PFSK-1 (cell line): ENCODE measurements around the gene AUTS2.

ENCODE experiments used
- FOXP2 ChIP-seq: optimal IDR thresholded peaks from 2 replicates; pipeline ENCODE3; 2011; ENCODE audit warnings: borderline replicate concordance, control low read depth, inconsistent platforms; ENCODE audit not compliant: insufficient read depth; ENCODE audit errors: extremely low read length, extremely low read depth
- POLR2AphosphoS5 ChIP-seq: IDR thresholded peaks from 2 replicates; pipeline ENCODE4 v1.6.1; 2012; ENCODE audit warnings: low read depth, mild to moderate bottlenecking, control low read depth, low read length, moderate library complexity
- REST ChIP-seq, 2 experiments: IDR thresholded peaks; 2 replicates each; pipeline versions ENCODE4 v1.6.1 to v1.8.0; 2011 to 2012; ENCODE audit warnings: low read depth in 2 of 2, low read length in 2 of 2, control low read depth in 1 of 2, inconsistent platforms in 1 of 2, mild to moderate bottlenecking in 1 of 2, moderate library complexity in 1 of 2; ENCODE audit not compliant: insufficient read depth in 1 of 2
- SIN3A ChIP-seq: IDR thresholded peaks from 2 replicates; pipeline ENCODE4 v1.6.1; 2012; ENCODE audit warnings: mild to moderate bottlenecking, low read length, moderate library complexity, borderline replicate concordance; ENCODE audit not compliant: insufficient read depth
- TAF1 ChIP-seq: IDR thresholded peaks from 2 replicates; pipeline ENCODE4 v1.6.1; 2012; ENCODE audit warnings: low read length, control low read depth, borderline replicate concordance; ENCODE audit not compliant: insufficient read depth

AUTS2 gene

GRCh38 chr7:69754476-69754875 lies 156.2 kb downstream of the AUTS2 start:
- TF ChIP-seq TAF1, result no peak
- TF ChIP-seq POLR2AphosphoS5, result no peak

- TF ChIP-seq REST (IDR thresholded peaks at IDR 0.05; ENCODE audit: insufficient read depth in 1 of 2, low read depth in 2 of 2, low read length in 2 of 2) (no peak), TAF1 (no peak), SIN3A (no peak), FOXP2 (no peak), POLR2AphosphoS5 (no peak)
These were observed 158.0 kb downstream of the AUTS2 start for GRCh38 chr7:69756235-69756634.

GRCh38 chr7:69757528-69757927 lies 159.3 kb downstream of the AUTS2 start:
- no peak for TF ChIP-seq TAF1
- no peak for TF ChIP-seq FOXP2
- TF ChIP-seq REST (IDR thresholded peaks at IDR 0.05; ENCODE audit: insufficient read depth in 1 of 2, low read depth in 2 of 2, low read length in 2 of 2), result no peak
- no peak for TF ChIP-seq POLR2AphosphoS5
- TF ChIP-seq SIN3A, result no peak

- TF ChIP-seq POLR2AphosphoS5 (no peak), SIN3A (no peak), TAF1 (no peak), REST (IDR thresholded peaks at IDR 0.05; ENCODE audit: insufficient read depth in 1 of 2, low read depth in 2 of 2, low read length in 2 of 2) (no peak), FOXP2 (no peak)
These were observed 159.7 kb downstream of the AUTS2 start for GRCh38 chr7:69757981-69758430.

GRCh38 chr7:69759373-69759772 lies 161.1 kb downstream of the AUTS2 start:
- TF ChIP-seq FOXP2, result no peak
- TF ChIP-seq TAF1, result no peak
- TF ChIP-seq SIN3A, result no peak
- TF ChIP-seq REST (IDR thresholded peaks at IDR 0.05; ENCODE audit: insufficient read depth in 1 of 2, low read depth in 2 of 2, low read length in 2 of 2), result no peak
- no peak for TF ChIP-seq POLR2AphosphoS5
